Progenitor cell of endocrine pancreas (in vitro differentiated cells): ENCODE measurements around the gene BST1. TPM values are rescaled to one million over a fixed set of nuclear protein-coding genes. Genes with fewer than 3 reads are reported as not detected.

ENCODE experiments used
- DNase-seq: peaks from one replicate; pipeline ENCODE4 v3.0.0; 2021; ENCODE audit warnings: low spot score; ENCODE audit not compliant: unreplicated experiment
- H3K27ac Mint-ChIP-seq: 2 replicates; pipeline ENCODE4 v1.8.0; 2021; ENCODE audit warnings: mild to moderate bottlenecking, moderate library complexity, mixed read lengths
- H3K27me3 Mint-ChIP-seq: 2 replicates; pipeline ENCODE4 v1.8.0; 2021; ENCODE audit warnings: mixed read lengths
- H3K36me3 Mint-ChIP-seq: 2 replicates; pipeline ENCODE4 v1.8.0; 2022; ENCODE audit warnings: mixed read lengths; ENCODE audit not compliant: insufficient read depth
- H3K4me1 Mint-ChIP-seq: 2 replicates; pipeline ENCODE4 v1.8.0; 2021; ENCODE audit warnings: low read depth, mixed read lengths
- H3K4me3 Mint-ChIP-seq: 2 replicates; pipeline ENCODE4 v1.8.0; 2021; ENCODE audit warnings: low read depth, mild to moderate bottlenecking, moderate library complexity, mixed read lengths
- H3K9me3 Mint-ChIP-seq: 2 replicates; pipeline ENCODE4 v1.8.0; 2021; ENCODE audit warnings: low read depth, mixed read lengths
- total RNA-seq: library from RNA; stranded (reverse); gene quantifications from 2 replicates; pipeline ENCODE4 v1.2.1, GENCODE V29; 2021
- TF ChIP-seq, protein P1 (sequence below): fragments of 200-600 bp; sonication (generic); IDR thresholded peaks from one replicate; pipeline ENCODE4 v1.5.0; 2021; ENCODE audit warnings: antibody characterized with exemption, mild to moderate bottlenecking; ENCODE audit not compliant: unreplicated experiment

Gene BST1
- total RNA-seq, 1 donor from 2014 or later: 0.38 TPM

DNA sequence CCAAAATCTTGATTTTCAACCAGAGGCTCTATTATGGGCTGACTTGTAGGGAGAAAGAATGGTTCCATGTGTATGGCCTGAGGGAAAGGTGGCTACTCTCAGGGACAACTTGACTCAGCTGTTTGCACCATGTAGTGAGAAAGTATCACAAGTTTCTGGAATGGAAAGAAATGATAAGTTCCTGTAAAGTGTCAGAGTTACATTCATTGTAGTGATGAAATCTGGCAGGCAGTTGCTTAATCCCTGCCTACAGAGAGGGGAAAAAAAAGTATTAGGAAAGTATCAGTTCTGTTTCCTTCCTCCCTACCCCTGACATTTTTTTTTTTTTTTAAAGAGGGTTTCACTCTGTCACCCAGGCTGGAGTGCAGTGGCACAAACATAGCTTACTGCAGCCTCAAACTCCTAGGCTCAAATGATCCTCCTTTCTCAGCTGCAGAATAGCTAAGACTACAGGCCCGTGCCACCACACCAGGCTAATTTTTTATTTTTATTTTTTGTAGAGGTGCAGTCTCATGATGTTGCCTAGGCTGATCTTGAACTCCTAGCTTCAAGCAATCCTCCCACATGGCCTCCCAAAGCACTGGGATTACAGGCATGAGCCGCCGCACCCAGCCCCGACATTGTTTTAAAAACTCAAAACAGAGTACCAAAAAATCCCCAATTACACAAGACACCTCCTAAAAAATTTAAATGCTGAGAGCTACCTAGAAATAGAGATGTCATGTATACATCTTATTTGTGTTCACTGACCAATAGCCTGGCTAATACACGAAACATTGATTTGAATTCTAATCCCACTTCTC lies 42.9 kb upstream of the BST1 start:
- no peak for DNase-seq
- H3K9me3 Mint-ChIP-seq: no peaks in the 10 kb centered on the region
- TF ChIP-seq, protein P1, sequence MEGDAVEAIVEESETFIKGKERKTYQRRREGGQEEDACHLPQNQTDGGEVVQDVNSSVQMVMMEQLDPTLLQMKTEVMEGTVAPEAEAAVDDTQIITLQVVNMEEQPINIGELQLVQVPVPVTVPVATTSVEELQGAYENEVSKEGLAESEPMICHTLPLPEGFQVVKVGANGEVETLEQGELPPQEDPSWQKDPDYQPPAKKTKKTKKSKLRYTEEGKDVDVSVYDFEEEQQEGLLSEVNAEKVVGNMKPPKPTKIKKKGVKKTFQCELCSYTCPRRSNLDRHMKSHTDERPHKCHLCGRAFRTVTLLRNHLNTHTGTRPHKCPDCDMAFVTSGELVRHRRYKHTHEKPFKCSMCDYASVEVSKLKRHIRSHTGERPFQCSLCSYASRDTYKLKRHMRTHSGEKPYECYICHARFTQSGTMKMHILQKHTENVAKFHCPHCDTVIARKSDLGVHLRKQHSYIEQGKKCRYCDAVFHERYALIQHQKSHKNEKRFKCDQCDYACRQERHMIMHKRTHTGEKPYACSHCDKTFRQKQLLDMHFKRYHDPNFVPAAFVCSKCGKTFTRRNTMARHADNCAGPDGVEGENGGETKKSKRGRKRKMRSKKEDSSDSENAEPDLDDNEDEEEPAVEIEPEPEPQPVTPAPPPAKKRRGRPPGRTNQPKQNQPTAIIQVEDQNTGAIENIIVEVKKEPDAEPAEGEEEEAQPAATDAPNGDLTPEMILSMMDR: no peak
- no peak overlapping the region for H3K27ac Mint-ChIP-seq
- H3K36me3 Mint-ChIP-seq: no peaks in the 10 kb centered on the region
- H3K4me3 Mint-ChIP-seq: no peak overlapping the region
- H3K4me1 Mint-ChIP-seq: peaks cover 19% of the 10 kb centered on the region
- no peaks in the 10 kb centered on the region for H3K27me3 Mint-ChIP-seq

DNA sequence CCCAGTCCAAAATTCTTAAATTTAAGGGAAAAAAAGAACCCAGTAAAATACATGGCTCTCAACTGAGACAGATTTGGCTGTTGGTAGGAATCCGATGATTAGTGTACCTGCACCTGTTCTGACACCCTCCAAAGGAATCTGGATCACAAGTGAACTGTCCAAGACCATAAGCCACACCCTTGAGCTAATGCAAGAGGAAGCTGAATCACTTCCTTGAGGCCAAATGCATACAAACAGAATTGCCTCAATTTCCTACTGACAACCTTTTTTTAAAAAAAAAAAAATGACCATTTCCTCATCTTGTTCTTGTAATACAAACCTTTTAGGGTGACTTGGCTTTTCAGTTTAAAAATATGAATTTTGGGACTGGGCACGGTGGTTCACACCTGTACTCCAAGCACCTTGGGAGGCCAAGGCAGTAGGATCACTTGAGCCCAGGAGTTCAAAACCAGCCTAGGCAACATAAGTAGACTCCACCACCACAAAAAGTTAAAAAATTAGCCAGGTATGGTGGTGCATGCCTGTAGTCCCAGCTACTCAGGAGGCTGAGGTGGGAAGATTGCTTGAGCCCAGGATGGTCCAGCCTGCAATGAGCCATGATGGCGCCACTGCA lies 37.0 kb upstream of the BST1 start:
- Mint-ChIP-seq H3K27ac (no peak overlapping the region), H3K27me3 (no peaks in the 10 kb centered on the region)

DNA sequence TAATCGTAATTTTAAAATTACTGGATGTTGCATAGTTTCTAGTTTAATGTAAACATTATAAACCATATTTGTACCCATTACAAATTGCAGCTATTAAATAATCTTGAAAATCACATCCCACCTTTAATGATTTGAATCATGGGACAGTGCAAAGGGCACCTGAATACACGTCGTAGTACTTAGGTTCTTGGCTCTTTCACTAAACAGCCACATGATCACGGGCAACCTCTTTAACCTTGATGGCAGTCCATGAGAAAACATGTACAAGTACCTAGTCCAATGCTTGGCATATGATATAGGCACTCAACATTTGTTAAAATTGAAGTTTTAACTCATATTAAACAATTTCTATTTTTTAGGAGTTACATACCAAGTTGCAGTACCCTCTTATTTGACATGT lies 35.9 kb upstream of the BST1 start:
- no peak for DNase-seq
- H3K4me3 Mint-ChIP-seq: no peak overlapping the region
- no peaks in the 10 kb centered on the region for H3K9me3 Mint-ChIP-seq
- H3K4me1 Mint-ChIP-seq: peaks cover 4% of the 10 kb centered on the region
- TF ChIP-seq, protein P1: no peak
- no peaks in the 10 kb centered on the region for H3K27me3 Mint-ChIP-seq
- H3K27ac Mint-ChIP-seq: no peak overlapping the region
- H3K36me3 Mint-ChIP-seq: peaks cover 6% of the 10 kb centered on the region

More for the DNA sequence above, 37.0 kb upstream of the BST1 start:
- TF ChIP-seq, protein P1: no peak
- no peaks in the 10 kb centered on the region for H3K9me3 Mint-ChIP-seq
- H3K36me3 Mint-ChIP-seq: peaks cover 4% of the 10 kb centered on the region
- H3K4me1 Mint-ChIP-seq: peaks cover 4% of the 10 kb centered on the region
- no peak for DNase-seq
- H3K4me3 Mint-ChIP-seq: no peak overlapping the region

- TF ChIP-seq, protein P1: no peak
- H3K27me3 Mint-ChIP-seq: no peaks in the 10 kb centered on the region
- peaks cover 6% of the 10 kb centered on the region for H3K36me3 Mint-ChIP-seq
- peaks cover 1% of the 10 kb centered on the region for H3K4me1 Mint-ChIP-seq
- H3K27ac Mint-ChIP-seq: no peak overlapping the region
- no peak overlapping the region for H3K4me3 Mint-ChIP-seq
- no peak for DNase-seq
- no peaks in the 10 kb centered on the region for H3K9me3 Mint-ChIP-seq
Measured at GRCh38 chr4:15668566-15669435, 34.1 kb upstream of the BST1 start.

GRCh38 chr4:15670576-15670975 lies 32.3 kb upstream of the BST1 start:
- no peak overlapping the region for H3K4me3 Mint-ChIP-seq
- no peak overlapping the region for H3K27ac Mint-ChIP-seq
- TF ChIP-seq, protein P1: no peak
- H3K27me3 Mint-ChIP-seq: no peaks in the 10 kb centered on the region
- H3K4me1 Mint-ChIP-seq: no peaks in the 10 kb centered on the region
- peaks cover 6% of the 10 kb centered on the region for H3K36me3 Mint-ChIP-seq
- H3K9me3 Mint-ChIP-seq: no peaks in the 10 kb centered on the region
- DNase-seq: no peak
